GM18508 (cell line): ENCODE measurements around the gene ENPP5.
"Not testable (repeated sequence)": the region's sequence is repeated elsewhere in the genome, so short reads cannot be mapped to it uniquely, and the experiment has no call there.

Experiments
- ATAC-seq: cut with Tn5 transposase; IDR thresholded peaks from one replicate; pipeline ENCODE4 v1.9.1; 2021; ENCODE audit warnings: moderate number of reproducible peaks; ENCODE audit not compliant: insufficient read depth, unreplicated experiment

Gene ENPP5

GRCh38 chr6:46175446-46175845, 4.7 kb upstream of the ENPP5 start:
- ATAC-seq = peak; percentile 75

GRCh38 chr6:46174904-46175303, 4.1 kb upstream of the ENPP5 start:
- ATAC-seq = no peak

GRCh38 chr6:46172176-46172575, 1.4 kb upstream of the ENPP5 start:
- ATAC-seq = no peak

- ATAC-seq = no peak
These were observed 10.7 kb downstream of the ENPP5 start for GRCh38 chr6:46160102-46160501.

- ATAC-seq = no peak
These were observed 11.6 kb downstream of the ENPP5 start for GRCh38 chr6:46159229-46159628.

GRCh38 chr6:46156701-46157100, 14.1 kb downstream of the ENPP5 start:
- ATAC-seq = no peak

GRCh38 chr6:46149066-46149465, 21.7 kb downstream of the ENPP5 start:
- not testable (repeated sequence) for ATAC-seq

- no peak for ATAC-seq
These were observed 26.5 kb downstream of the ENPP5 start for GRCh38 chr6:46144270-46144669.

GRCh38 chr6:46138281-46138680, 32.5 kb downstream of the ENPP5 start:
- ATAC-seq = peak; percentile 77

GRCh38 chr6:46137387-46137786, 33.4 kb downstream of the ENPP5 start:
- peak; percentile 44 for ATAC-seq

GRCh38 chr6:46136831-46137230, 33.9 kb downstream of the ENPP5 start:
- ATAC-seq = no peak

GRCh38 chr6:46135176-46135575, 35.6 kb downstream of the ENPP5 start:
- no peak for ATAC-seq

GRCh38 chr6:46134216-46134615, 36.6 kb downstream of the ENPP5 start:
- ATAC-seq = no peak

GRCh38 chr6:46131291-46131690, 39.5 kb downstream of the ENPP5 start:
- not testable (repeated sequence) for ATAC-seq

- no peak for ATAC-seq
These were observed 40.1 kb downstream of the ENPP5 start for GRCh38 chr6:46130666-46131065.

GRCh38 chr6:46129629-46130511, 40.9 kb downstream of the ENPP5 start, which contains the start of gene ENPP4:
ENPP4 (plus strand) TSS chr6:46129989; CDS start chr6:46139584, 9,595 bp downstream.
- peak; percentile 90 for ATAC-seq

- no peak for ATAC-seq
These were observed 41.5 kb downstream of the ENPP5 start for GRCh38 chr6:46129291-46129628.

GRCh38 chr6:46128476-46128875, 42.3 kb downstream of the ENPP5 start:
- ATAC-seq = no peak

GRCh38 chr6:46119679-46120078, 51.1 kb downstream of the ENPP5 start:
- ATAC-seq = not testable (repeated sequence)

GRCh38 chr6:46118836-46119235, 51.9 kb downstream of the ENPP5 start:
- ATAC-seq = no peak

- ATAC-seq = no peak
These were observed 52.6 kb downstream of the ENPP5 start for GRCh38 chr6:46118157-46118556.

- no peak for ATAC-seq
These were observed 54.5 kb downstream of the ENPP5 start for GRCh38 chr6:46116289-46116688.
